Gastroesophageal sphincter (tissue), 3 donors: ENCODE results near the gene CORO2B.

ENCODE experiments used
- CTCF ChIP-seq, 4 experiments: fragments of 200-600 bp in 2 of 4; fragments of 450-650 bp in 2 of 4; sonication (generic) in 1 of 4; IDR thresholded peaks; one replicate each; pipeline ENCODE4 v1.5.1; 2017 to 2019; ENCODE audit warnings: antibody characterized with exemption in 4 of 4, mild to moderate bottlenecking in 2 of 4, moderate library complexity in 2 of 4
- EP300 ChIP-seq: sonication (generic); formaldehyde crosslinking; IDR thresholded peaks from one replicate; pipeline ENCODE4 v1.6.1; 2017; ENCODE audit warnings: antibody characterized with exemption, mild to moderate bottlenecking
- POLR2A ChIP-seq, 2 donors: fragments of 450-650 bp; IDR thresholded peaks; one replicate each; pipeline ENCODE4 v1.6.1; 2017; ENCODE audit warnings: antibody characterized with exemption in 2 of 2, mild to moderate bottlenecking in 2 of 2, moderate library complexity in 1 of 2
- POLR2AphosphoS5 ChIP-seq: sonication (generic); formaldehyde crosslinking; IDR thresholded peaks from one replicate; pipeline ENCODE4 v1.6.1; 2017; ENCODE audit warnings: antibody characterized with exemption

GRCh38 chr15:68548364-68548763 is 30.4 kb upstream of the CORO2B start:
- TF ChIP-seq CTCF (IDR thresholded peaks at IDR 0.05) (no peak), POLR2A (IDR thresholded peaks at IDR 0.05) (no peak), EP300 (no peak), POLR2AphosphoS5 (no peak)
